HL-60/S4 (cell line): Measurements from ENCODE around the gene MT3.

Experiments
- in situ Hi-C: fragments of 300-500 bp; cut with MboI; formaldehyde crosslinking; loops from 2 replicates; pipeline ENCODE4 v1.14.3; 2022; ENCODE audit warnings: low sequenced_read_pairs

MT3 gene

GRCh38 chr16:56608043-56608875 lies 18.9 kb downstream of the MT3 start, which contains the start of gene MT2A:
Gene MT2A (plus strand): TSS chr16:56608584. CDS start chr16:56608656, 72 bp downstream.
- in situ Hi-C loops: loop anchor here (10.0 to 25.0 kb wide), 2 partner anchors 77 to 96 kb away; partner anchors contain the start of genes BBS2 and MT1X

DNA sequence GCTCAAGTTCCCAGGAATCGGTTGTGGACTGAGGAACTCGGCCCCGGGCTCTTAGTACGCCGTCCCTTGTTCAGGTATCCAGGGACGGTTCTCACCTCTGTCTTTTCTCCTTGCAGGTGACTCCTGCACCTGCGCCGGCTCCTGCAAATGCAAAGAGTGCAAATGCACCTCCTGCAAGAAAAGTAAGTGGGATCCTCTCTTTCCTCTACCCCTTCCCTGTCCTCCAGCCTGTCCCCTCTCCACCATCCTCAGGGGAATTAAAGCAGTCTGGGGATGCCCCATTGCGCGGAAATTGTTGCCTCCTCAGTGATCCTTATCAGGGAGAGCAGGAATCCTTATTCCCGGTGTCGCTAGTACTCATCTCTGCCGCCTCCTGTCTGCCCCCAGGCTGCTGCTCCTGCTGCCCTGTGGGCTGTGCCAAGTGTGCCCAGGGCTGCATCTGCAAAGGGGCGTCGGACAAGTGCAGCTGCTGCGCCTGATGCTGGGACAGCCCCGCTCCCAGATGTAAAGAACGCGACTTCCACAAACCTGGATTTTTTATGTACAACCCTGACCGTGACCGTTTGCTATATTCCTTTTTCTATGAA lies 19.6 kb downstream of the MT3 start:
- in situ Hi-C loops: loop anchor here (10.0 to 25.0 kb wide), 2 partner anchors 76 to 97 kb away; partner anchors contain the start of genes BBS2 and MT1X

GRCh38 chr16:56609463-56609921 lies 20.2 kb downstream of the MT3 start:
- in situ Hi-C loops: loop anchor here (10.0 to 25.0 kb wide), 2 partner anchors 75 to 97 kb away; partner anchors contain the start of genes BBS2 and MT1X

DNA sequence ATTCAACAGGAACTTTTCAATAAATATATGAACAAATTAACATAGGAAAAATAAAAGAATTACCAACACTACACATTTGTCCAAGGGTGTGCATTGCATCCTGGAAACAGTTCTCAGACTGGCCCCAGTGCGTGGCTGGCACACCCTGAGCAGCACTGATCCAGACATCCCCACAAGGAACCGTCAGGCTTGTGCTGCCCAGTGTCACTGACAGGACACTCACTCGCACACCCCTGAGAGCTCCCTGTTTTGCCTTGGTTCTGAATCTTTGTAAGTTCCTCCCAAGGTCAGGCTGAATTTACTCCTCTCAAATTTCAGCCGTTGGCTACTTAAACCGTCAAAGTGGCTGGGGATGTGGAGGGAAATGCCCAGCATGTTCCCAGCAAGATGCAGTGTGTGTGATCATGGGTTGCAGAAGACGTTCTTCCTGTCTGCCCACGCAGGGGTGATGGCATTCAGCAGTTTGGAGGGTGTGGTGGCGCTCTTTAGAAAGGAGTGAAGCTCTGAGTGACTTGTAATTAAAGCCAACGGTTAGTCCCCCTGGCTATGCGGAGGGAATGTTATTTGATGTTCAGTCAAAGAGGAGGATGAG lies 20.8 kb downstream of the MT3 start:
- in situ Hi-C loops: loop anchor here (25.0 kb wide), 1 partner anchor 98 kb away; the partner anchor contains the start of gene BBS2

DNA sequence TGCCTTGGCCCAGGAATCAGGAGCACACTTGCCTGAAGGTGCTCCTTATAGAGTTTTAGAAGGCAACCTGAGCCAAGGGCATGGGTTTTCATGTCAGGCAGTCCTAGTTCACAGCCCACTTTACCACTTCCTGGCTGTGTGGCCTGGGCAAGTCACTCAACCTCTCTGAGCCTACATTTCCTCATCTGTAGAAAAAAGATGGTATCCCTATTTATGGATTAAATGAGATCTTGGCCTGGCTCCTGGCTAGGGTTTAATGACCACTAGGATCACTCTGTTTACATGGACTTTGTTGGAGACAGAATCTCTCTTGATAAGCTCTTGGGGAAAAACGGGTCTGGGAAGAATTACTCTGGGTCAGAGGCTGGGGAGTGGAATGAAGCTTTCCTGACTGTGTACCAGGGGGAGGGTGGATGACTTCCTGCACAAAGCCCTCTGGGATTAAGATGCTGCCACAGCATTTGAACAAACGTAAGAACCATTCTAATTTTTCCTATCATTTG lies 21.3 kb downstream of the MT3 start:
- in situ Hi-C loops: loop anchor here (25.0 kb wide), 1 partner anchor 98 kb away; the partner anchor contains the start of gene BBS2

DNA sequence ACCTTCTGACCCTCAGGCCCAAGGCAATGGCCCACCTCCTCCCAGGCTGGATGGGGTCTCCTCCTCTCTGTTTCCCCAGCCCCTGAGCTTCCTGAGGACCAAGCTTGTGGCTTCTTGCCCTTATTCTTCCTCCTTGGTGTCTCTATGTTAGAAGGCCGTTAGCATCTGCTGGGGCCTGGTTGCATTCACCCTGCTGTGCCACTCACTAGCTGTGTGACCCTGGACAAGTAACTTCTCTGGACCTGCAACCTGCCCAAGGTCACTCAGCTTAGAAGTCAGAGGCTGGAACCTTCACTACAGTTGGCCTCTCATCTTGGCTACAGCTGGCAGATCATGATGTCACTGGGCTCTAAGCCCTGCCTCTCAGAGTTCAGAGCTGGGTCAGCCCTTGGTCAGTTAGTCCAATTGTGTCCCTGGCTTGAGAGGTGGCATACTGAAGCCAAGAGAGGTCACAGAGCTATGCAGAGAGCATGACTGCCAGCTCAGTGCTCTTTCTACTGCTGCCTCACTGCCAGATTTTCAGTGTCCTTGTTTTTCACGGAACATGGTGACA lies 22.0 kb downstream of the MT3 start:
- in situ Hi-C loops: loop anchor here (25.0 kb wide), 1 partner anchor 99 kb away; the partner anchor contains the start of gene BBS2

- in situ Hi-C loops: loop anchor here (25.0 kb wide), 1 partner anchor 101 kb away; the partner anchor contains the start of gene BBS2
Measured at GRCh38 chr16:56613706-56614105, 24.4 kb downstream of the MT3 start.

- in situ Hi-C loops: loop anchor here (25.0 kb wide), 1 partner anchor 102 kb away; the partner anchor contains the start of gene BBS2
Measured at GRCh38 chr16:56614549-56614991, 25.2 kb downstream of the MT3 start.

GRCh38 chr16:56615353-56615752 lies 26.0 kb downstream of the MT3 start:
- in situ Hi-C loops: loop anchor here (25.0 kb wide), 1 partner anchor 103 kb away; the partner anchor contains the start of gene BBS2

DNA sequence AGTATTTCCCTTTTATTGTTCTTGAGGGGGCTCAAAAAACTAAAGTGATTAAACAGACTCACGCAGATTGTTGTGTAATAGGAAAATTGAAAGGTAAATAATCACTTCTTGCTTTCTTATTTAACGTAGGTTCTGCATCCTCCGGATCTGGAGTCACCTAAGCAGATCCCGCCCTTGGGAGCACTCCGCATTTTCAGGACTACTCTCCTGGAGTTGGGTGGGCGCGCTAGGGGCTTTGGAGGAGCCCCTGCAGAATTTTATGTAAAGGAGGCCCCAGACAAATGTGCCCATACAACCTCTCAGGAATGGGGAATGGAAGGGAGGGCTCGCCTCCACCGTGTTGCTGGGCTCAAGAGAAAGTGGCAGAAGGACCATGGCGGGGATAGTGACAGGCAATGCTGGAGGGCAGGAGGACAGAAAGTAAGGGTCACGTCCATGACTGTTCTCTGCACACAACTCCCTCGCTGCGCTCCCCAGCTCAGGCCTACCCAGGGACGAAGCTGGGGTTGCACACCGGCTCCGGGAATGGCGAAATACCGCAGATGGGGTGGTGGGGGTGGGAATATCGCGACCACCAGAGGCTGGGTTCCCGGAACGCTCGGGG lies 27.4 kb downstream of the MT3 start:
- in situ Hi-C loops: loop anchor here (25.0 kb wide), 1 partner anchor 104 kb away; the partner anchor contains the start of gene BBS2

GRCh38 chr16:56617212-56618085 lies 28.1 kb downstream of the MT3 start:
- in situ Hi-C loops: loop anchor here (25.0 kb wide), 1 partner anchor 105 kb away; the partner anchor contains the start of gene BBS2

- in situ Hi-C loops: loop anchor here (25.0 kb wide), 1 partner anchor 106 kb away; the partner anchor contains the start of gene BBS2
Measured at GRCh38 chr16:56618138-56618537, 28.8 kb downstream of the MT3 start.

DNA sequence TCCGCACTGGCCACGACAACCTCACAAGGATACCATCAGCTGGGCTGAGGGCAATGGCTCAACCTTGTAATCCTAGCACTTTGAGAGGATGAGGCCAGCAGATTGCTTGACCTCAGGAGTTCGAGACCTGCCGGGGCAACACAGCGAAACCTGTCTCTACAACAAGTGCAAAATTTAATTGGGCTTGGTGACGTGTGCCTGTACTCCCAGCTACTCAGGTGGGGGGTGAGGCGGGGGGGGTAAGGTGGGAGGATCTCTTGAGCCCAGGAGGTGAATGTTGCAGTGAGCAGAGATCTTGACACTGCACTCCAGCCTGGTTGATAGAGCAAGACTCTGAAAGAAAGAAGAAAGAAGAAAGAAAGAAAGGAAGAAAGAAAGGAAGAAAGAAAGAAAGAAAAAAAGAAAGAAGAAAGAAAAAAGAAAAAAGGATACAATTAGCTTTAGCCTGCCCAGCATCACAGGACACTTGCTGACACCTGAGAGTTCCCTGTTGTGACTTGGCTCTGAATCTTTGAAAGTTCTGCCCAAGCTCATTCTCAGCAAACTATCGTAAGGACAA lies 31.1 kb downstream of the MT3 start:
- in situ Hi-C loops: loop anchor here (25.0 kb wide), 1 partner anchor 108 kb away; the partner anchor contains the start of gene BBS2

DNA sequence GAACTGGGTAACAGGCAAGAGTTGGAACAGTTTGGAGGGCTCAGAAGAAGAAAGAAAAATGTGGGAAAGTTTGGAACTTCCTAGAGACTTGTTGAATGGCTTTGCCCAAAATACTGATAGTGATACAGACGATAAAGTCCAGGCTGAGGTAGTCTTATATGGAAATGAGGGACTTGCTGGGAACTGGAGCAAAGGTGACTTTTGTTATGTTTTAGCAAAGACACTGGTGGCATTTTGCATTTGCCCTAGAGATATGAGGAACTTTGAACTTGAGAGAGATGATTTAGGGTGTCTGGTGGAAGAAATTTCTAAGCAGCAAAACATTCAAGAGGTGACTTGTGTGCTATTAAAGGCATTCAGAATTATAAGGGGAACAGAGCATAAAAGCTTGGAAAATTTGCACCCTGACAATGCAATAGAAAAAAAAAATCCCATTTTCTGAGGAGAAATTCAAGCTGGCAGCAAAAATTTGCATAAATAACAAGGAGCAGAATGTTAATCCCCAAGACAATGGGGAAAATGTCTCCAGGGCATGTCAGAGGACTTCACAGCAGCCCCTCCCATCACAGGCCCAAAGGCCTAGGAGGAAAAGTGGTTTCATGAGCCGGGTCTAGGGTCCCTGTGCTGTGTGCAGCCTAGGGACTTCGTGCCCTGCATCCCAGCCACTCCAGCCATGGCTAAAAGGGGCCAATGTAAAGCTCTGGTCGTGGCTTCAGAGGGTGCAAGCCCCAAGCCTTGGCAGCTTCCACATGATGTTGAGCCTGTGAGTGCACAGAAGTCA lies 32.5 kb downstream of the MT3 start:
- in situ Hi-C loops: loop anchor here (25.0 kb wide), 1 partner anchor 110 kb away; the partner anchor contains the start of gene BBS2

GRCh38 chr16:56623184-56623583 lies 33.9 kb downstream of the MT3 start:
- in situ Hi-C loops: loop anchor here (25.0 kb wide), 1 partner anchor 111 kb away; the partner anchor contains the start of gene BBS2

DNA sequence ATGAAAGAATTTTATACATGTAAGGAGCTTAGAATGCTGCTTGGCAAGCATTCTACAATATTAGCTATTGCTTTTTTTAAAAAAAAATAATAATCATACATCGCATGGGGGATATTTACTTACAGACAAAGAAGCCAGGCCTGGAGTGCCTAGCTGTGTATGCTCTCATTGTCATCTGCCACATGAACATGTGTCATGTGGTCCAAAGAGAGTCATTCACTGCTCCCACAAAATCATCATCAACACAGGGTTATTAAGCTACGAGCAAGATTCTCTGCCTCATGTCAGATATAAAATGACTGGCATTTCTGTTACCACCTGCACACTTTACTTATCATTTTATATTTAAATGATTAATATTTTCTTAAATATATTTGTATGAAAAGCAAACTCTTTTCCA lies 34.3 kb downstream of the MT3 start:
- in situ Hi-C loops: loop anchor here (25.0 kb wide), 1 partner anchor 111 kb away; the partner anchor contains the start of gene BBS2
